Stimulated activated CD4-positive, alpha-beta T cell treated with anti-CD3 and anti-CD28 coated beads, TNF-alpha, amount 100 ng/mL, for 4 hours (primary cell): ENCODE results near the gene CES1.
"Not testable (repeated sequence)": the region's sequence is repeated elsewhere in the genome, so short reads cannot be mapped to it uniquely, and the experiment has no call there.

Experiments
- DNase-seq, 3 experiments: peaks; one replicate each; pipeline ENCODE4 v3.0.0-alpha.2; 2020; ENCODE audit warnings: low read depth in 3 of 3

CES1 gene

DNA sequence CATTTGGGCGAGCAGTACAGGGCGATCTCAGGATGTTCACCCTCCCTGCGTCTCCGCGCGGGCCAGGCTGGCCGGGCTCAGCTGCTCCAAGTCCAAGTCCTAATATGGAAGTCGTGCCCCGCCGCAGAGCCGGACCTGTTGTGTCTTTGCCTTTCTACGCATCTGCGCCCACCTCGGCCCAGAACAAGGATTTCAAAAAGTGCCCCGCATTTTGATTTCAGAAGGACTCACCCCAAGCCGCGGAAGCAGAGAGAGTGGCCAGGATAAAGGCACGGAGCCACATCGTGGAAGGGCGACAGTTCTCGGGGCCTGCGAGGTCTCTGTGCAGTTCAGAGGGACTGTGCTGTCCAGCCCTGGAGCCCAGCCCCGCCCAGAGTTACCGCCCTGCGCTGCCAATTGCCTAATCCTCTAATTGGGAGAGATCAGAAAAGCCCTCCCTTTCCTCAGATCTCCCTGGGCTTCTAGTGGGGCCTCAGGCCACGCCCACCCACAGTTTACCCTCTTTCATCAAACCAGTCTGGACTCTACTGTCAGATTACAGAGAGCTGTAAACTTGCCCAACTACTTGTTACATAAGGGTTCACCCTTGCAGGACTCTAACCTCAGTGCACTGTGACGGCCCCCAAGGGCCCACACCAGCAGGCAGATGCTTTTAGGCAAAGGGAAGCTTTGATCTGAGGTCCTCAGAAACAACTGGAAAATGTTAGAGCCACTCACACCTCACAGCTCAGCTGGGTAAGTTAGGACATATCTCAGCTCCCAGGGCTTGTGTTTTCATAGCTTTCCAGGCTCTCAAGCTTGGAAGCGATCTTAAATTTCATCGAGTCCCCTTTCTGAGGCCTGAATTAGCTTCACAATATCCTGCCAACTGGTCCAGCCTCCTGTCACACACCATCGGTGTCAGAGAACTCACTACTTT is at the start of gene CES1:
TSS of gene CES1 (minus strand) at position 324 of the 919 bp plus-strand sequence. CDS start at position 283, 41 bp downstream.
- no peak for DNase-seq

GRCh38 chr16:55876854-55877253 is 44.0 kb upstream of the CES1 start:
- DNase-seq: no peak

GRCh38 chr16:55875273-55875672 is 42.4 kb upstream of the CES1 start, which contains the start of gene CES5A:
TSS of gene CES5A (minus strand) at chr16:55875373. CDS start at chr16:55875221, 152 bp downstream.
- no peak for DNase-seq

DNA sequence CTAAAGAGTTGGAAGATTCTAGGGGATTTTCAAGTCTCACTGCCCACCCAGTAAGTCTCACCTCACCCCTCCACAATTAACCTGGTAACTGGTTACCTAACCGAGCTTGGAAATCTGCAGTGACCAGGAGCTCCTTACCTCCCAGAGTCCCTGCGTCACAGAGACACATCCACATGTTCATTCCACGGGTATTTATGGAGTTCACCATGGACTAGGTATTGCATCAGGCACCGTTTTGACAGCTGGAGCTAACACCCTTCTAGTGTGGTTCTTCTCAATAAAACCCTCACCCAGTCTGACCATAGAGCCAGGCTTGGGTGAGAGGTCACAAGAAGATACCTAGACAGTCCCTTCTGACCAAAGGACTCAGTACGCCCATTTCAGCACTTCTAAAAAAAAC is 40.2 kb upstream of the CES1 start:
- DNase-seq: no peak

GRCh38 chr16:55872130-55872529 is 39.2 kb upstream of the CES1 start:
- DNase-seq: no peak

DNA sequence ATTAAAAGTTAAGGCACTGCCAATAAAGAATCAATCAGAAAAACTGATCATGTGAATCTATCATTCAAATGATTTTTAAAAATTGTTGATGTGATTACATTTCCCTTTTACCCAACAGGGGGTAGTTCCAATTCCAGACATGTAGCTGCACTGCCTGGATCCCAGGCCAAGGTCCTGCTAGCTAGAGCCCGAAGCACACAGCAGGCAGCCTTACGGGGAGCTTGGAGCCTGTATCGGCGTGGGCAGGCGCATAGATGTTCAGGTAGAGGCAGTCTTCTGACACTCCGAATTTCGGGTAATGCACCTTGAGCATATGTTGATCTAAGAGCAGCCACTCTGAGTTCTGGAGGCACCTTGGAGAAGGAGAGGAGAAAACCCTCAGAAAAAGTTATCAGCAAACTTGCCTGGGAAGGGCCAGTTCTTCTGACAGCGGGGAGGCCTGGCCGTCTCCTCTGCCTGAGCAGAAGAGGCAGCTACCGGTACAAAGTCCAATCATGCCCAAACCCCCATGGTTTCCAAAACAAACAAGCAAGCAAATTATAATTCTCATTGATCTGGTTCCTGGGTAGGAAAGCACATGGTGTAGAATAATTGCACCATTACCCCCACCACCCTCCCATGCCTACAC is 38.6 kb upstream of the CES1 start:
- no peak for DNase-seq

- no peak for DNase-seq
These were observed 36.1 kb upstream of the CES1 start for GRCh38 chr16:55868980-55869379.

DNA sequence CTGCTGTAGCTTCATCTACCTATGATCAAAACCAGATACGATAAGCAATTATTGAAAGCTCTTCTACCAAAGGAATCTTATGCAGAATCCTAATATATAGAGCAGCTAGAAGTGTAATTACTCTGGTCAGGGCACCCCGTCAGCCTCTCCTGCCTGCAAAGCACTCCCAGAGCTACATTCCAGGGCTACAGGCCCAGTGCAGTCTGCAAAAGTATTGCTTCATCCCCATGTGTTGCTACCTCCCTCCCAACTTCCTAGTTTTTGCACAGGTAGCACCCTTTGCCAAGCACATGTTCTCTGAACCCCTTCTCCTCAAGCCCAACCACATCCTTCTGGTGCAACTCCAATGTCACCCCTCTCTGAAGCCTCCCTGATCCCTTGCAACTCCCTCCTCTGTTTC is 35.2 kb upstream of the CES1 start:
- DNase-seq: no peak

DNA sequence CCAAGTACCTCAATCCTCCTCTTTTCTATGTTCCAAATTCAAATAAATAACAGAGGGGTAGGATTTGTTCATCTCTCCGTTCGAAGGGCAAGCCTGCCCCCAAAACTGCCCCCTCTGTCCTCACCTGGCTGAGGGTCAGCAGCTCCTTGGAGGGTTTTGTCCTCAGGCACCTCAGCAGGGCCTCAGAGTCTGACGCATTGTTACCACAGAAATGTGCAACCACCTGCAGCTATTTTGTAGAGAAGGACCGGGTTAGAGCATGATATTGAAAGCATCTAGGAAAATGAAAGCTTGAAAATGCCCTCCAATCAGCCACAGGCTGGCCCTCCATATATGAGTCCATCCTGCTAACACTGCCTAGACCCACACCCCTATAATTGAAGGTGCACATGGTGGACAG is 28.4 kb upstream of the CES1 start:
- DNase-seq: no peak

GRCh38 chr16:55857650-55858049 is 24.8 kb upstream of the CES1 start:
- DNase-seq: not testable (repeated sequence)

GRCh38 chr16:55856950-55857349 is 24.1 kb upstream of the CES1 start:
- DNase-seq: no peak

GRCh38 chr16:55853114-55853513 is 20.2 kb upstream of the CES1 start:
- DNase-seq: no peak

GRCh38 chr16:55849536-55849935 is 16.6 kb upstream of the CES1 start:
- DNase-seq: no peak

DNA sequence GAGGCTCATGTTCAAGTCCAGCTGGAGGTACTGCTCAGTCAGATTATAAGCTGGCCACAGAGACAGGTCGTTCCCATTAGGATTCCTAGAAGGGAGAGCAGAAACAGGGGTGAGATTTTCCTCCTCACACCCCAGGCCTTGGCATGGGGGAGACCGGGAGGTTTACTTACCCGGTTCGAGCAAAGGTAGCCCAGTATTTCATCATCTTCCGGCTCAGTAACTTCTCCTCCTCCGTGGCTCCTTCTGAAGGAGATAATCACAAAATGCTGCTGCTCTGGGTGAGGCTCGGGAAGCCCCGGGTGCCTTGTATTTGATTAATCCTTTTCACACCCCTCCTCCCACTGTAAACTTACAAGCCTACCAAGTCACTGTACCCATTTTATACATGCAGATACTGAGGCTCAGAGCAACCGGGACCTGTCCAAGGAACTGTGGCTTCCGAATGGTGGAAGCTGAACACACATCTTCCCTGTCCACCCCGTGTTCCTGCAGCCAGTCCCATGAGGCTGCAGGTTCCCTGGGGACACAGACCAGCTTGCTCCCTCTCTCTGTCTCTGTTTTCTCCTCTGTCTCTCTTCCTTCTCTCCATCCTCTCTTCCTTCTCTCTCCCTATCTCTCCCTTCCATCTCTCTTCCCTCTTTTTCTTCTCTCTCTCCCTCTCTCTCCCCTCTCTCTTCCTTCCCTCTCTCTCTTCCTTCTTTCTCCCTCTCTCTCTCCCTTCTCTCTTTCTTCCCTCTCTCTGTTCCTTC is 13.9 kb upstream of the CES1 start:
- no peak for DNase-seq

DNA sequence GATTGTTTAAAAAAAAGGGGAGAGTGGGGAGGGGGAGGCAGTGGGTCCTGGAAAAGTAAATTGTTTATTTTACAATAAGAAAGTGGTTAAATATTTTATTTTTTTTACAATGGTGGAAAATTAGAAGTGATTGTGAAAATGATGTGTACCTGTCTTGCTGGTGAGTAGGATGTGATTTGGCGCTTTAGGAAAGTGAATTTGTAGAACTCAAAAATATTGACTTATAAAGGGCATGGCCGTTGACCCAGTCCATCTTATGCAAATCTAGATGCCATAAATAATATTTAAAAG is 10.2 kb upstream of the CES1 start:
- no peak for DNase-seq

DNA sequence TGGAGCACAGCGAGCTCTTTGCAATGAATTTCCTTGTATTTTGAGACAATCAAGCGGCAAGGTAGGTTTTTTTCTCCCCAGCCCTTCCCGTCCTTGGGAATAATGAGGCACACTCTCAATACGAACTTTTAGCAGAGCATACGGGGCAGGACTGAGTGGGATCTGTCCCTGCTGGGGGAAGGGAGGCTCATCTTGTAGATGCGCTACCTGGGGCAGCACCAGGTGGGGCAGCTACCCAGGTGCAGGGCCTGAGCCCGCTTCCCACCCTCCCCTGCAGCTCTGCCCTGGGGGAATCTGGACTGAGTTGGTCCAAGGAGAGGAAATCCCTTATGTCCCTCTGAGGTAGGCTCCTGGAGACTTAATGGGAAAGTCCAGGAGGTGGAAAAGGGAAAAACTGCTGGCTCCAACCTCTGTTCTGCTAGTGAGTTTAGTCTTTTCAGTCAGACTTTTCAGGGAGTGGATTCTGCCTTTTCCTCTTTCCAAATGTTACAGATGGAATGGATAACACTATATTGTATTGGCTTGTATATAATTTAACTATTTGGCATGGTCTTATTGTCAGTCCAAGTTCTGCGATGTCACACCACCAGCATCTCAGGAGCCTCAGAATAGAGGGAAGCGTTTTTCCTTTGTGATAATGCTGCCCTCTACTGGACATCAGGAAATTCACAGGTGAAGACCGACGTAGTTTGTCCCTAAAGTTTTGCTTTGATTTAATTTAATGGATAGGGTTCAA is 9.6 kb upstream of the CES1 start:
- DNase-seq: no peak

DNA sequence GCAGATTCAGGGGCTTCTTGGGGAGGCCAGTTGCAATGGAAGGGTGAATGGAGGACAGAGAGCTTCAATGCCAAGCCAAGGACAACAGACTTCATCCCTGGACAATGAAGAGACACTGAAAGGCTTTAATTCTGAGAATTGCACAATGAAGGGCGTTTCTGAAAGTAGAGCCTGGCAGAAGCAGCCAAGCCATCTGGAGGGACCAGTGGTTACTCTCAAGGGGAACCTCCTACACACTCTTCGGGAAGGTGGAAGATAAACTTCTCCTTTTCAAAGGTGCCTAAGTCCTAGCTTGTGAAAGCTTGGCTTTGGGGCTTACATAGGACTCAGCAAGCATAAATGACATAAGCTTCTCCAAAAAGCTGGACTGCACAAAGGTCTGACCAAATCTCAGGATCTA is 6.2 kb upstream of the CES1 start:
- no peak for DNase-seq

- DNase-seq: no peak
These were observed 3.3 kb upstream of the CES1 start for GRCh38 chr16:55836158-55836611.

- DNase-seq: no peak
These were observed 2.7 kb upstream of the CES1 start for GRCh38 chr16:55835581-55835980.

GRCh38 chr16:55835173-55835572 is 2.3 kb upstream of the CES1 start:
- DNase-seq: not testable (repeated sequence)

DNA sequence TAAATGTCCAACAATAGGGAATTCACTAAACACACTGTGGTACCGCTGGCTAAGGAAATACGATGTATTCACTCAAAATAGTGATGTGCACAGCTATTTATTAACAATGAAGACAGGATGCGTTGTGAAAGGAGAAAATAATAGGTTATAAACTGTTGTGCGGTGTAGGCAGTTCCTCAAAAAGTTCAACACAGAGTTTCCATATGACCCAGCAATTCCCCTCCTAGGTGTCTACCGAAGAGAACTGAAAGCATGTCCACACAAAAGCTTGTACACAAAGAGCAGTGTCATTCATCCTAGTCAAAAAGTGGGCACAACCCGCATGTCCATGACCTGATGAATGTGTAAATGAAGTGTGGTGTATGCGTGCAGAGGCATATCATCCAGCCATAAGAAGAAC is 1.2 kb upstream of the CES1 start:
- no peak for DNase-seq

DNA sequence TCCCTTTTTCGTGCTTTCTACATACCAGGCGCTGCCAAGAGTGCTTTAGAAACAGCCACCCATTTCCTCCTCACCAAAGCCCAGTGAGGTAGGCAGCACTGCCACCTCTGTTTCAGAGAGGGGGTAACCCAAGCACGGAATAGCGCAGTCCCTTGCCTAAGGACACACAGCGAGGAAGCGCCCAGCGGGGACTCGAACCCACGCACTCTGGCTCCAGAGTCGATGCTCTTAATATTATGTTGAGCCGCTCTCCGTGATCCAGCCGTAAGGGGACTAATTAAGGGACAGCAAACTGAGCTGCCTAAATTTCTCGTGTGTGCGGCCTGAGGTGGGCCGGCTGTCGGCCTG is 497 bp downstream of the CES1 start:
- no peak for DNase-seq
